ENCODE data around the gene GABPA.

- TF ChIP-seq TAF1 (IDR thresholded peaks at IDR 0.05; ENCODE audit: low read depth, low read length) (peak; percentile 34; the same call in 1 of the 2 replicates), POLR2AphosphoS5 (IDR thresholded peaks at IDR 0.05; ENCODE audit: low read depth, low read length) (no peak), POLR2A (IDR thresholded peaks at IDR 0.05; ENCODE audit: low read depth, low read length) (peak; percentile 48; the same call in 1 of the 2 replicates), SPI1 (IDR thresholded peaks at IDR 0.05; ENCODE audit: low read depth, low read length) (no peak), PAX5 (IDR thresholded peaks at IDR 0.05; ENCODE audit: insufficient read depth, low read length, severe bottlenecking) (no peak), POU2F2 (IDR thresholded peaks at IDR 0.05; ENCODE audit: low read depth, low read length) (no peak)
These were observed 1.1 kb downstream of the GABPA start for GRCh38 chr21:25735646-25736597.

Measured in GM12891 (cell line).